OCI-LY1 (cell line): ENCODE data around the gene MUC13.
A peak's percentile ranks its signal among the peaks of the same experiment; 100 is the strongest.

Experiments used
- H2AFZ ChIP-seq: fragments of 200-600 bp; sonication (generic), shearing (Covaris generic); 2 replicates; pipeline ENCODE4 v1.6.0; 2014; ENCODE audit warnings: antibody characterized with exemption, mild to moderate bottlenecking, low read length
- H3F3A ChIP-seq: fragments of 200-600 bp; sonication (generic), shearing (Covaris generic); 2 replicates; pipeline ENCODE4 v1.6.0; 2014; ENCODE audit warnings: mild to moderate bottlenecking, antibody characterized with exemption, low read length, moderate library complexity; ENCODE audit not compliant: insufficient read depth
- H3K27ac ChIP-seq: fragments of 200-600 bp; sonication (generic); 2 replicates; pipeline ENCODE4 v1.5.1; 2014; ENCODE audit warnings: low read length, mixed run types, mild to moderate bottlenecking, low read depth; ENCODE audit not compliant: poor library complexity, severe bottlenecking
- H3K27me3 ChIP-seq: fragments of 200-600 bp; sonication (generic); 2 replicates; pipeline ENCODE4 v1.6.0; 2014; ENCODE audit warnings: antibody characterized with exemption, mild to moderate bottlenecking, low read length, moderate library complexity; ENCODE audit not compliant: insufficient read depth
- H3K36me3 ChIP-seq: fragments of 200-600 bp; sonication (generic); 2 replicates; pipeline ENCODE4 v1.6.1; 2014; ENCODE audit warnings: mild to moderate bottlenecking, antibody characterized with exemption, low read length, moderate library complexity, mixed read lengths; ENCODE audit not compliant: insufficient read depth
- H3K4me1 ChIP-seq: fragments of 200-600 bp; sonication (generic); 2 replicates; pipeline ENCODE4 v1.5.1; 2014; ENCODE audit warnings: mild to moderate bottlenecking, low read length, moderate library complexity; ENCODE audit not compliant: insufficient read depth, severe bottlenecking
- H3K4me2 ChIP-seq: fragments of 200-600 bp; sonication (generic), shearing (Covaris generic); 2 replicates; pipeline ENCODE4 v1.6.1; 2014; ENCODE audit warnings: low read length
- H3K4me3 ChIP-seq: fragments of 200-600 bp; sonication (generic); 2 replicates; pipeline ENCODE4 v1.5.1; 2014; ENCODE audit warnings: low read length, low read depth, mild to moderate bottlenecking, mixed read lengths; ENCODE audit not compliant: poor library complexity, severe bottlenecking
- H3K79me2 ChIP-seq: fragments of 200-600 bp; shearing (Covaris generic); 2 replicates; pipeline ENCODE4 v1.6.1; 2016; ENCODE audit warnings: mixed run types, low read length, mixed read lengths; ENCODE audit not compliant: insufficient read depth
- H3K9ac ChIP-seq: fragments of 200-600 bp; sonication (generic), shearing (Covaris generic); 2 replicates; pipeline ENCODE4 v1.6.1; 2014; ENCODE audit warnings: mild to moderate bottlenecking, low read length, mixed read lengths
- H3K9me2 ChIP-seq: fragments of 200-600 bp; sonication (generic), shearing (Covaris generic); 2 replicates; pipeline ENCODE4 v1.6.1; 2014; ENCODE audit warnings: low read depth, mild to moderate bottlenecking, low read length, mixed read lengths
- H3K9me3 ChIP-seq: fragments of 200-600 bp; shearing (Covaris generic); 2 replicates; pipeline ENCODE4 v1.6.1; 2014; ENCODE audit warnings: low read length, mixed read lengths
- H4K20me1 ChIP-seq: fragments of 200-600 bp; sonication (generic), shearing (Covaris generic); 2 replicates; pipeline ENCODE4 v1.6.0; 2016; ENCODE audit warnings: mild to moderate bottlenecking, low read length; ENCODE audit not compliant: insufficient read depth
- EZH2 ChIP-seq: fragments of 200-600 bp; sonication (generic), shearing (Covaris generic); IDR thresholded peaks from 2 replicates; pipeline ENCODE4 v1.8.0; 2017; ENCODE audit warnings: borderline replicate concordance, mixed run types, mild to moderate bottlenecking, antibody characterized with exemption, low read length, moderate library complexity, mixed read lengths
- TF ChIP-seq, protein P1 (sequence below): fragments of 200-600 bp; sonication (generic), shearing (Covaris generic); IDR thresholded peaks from 2 replicates; pipeline ENCODE4 v1.5.1; 2017; ENCODE audit warnings: mild to moderate bottlenecking, antibody characterized with exemption, low read length, moderate library complexity, mixed read lengths

MUC13 gene

DNA sequence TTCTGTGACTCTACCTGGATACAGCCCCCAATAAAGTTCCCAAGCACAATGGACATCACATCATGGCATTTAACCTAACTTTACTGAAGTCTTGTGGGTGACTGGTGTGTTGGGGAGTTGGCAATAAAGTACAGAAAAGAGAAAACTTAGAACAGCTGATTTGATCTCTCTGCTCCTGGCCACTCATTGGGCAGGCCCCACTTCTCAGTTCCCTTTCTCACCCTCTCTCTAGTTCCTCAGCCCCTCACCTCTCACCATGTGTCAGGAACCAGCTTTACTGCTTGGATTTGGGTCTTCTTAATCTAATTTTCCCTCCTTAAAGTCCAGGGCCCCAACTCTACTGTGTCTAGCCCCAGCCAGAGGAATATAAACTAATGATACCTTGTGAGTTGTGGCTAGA lies 713 bp upstream of the MUC13 start:
- TF ChIP-seq, protein P1, sequence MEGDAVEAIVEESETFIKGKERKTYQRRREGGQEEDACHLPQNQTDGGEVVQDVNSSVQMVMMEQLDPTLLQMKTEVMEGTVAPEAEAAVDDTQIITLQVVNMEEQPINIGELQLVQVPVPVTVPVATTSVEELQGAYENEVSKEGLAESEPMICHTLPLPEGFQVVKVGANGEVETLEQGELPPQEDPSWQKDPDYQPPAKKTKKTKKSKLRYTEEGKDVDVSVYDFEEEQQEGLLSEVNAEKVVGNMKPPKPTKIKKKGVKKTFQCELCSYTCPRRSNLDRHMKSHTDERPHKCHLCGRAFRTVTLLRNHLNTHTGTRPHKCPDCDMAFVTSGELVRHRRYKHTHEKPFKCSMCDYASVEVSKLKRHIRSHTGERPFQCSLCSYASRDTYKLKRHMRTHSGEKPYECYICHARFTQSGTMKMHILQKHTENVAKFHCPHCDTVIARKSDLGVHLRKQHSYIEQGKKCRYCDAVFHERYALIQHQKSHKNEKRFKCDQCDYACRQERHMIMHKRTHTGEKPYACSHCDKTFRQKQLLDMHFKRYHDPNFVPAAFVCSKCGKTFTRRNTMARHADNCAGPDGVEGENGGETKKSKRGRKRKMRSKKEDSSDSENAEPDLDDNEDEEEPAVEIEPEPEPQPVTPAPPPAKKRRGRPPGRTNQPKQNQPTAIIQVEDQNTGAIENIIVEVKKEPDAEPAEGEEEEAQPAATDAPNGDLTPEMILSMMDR = no peak
- no peak for TF ChIP-seq EZH2
- Histone ChIP-seq H3F3A (no peaks in the 10 kb centered on the region), H3K4me2 (no peak overlapping the region), H3K9me2 (no peaks in the 10 kb centered on the region), H4K20me1 (no peaks in the 10 kb centered on the region), H3K27me3 (no peaks in the 10 kb centered on the region), H3K4me1 (no peaks in the 10 kb centered on the region), H3K9ac (no peak overlapping the region), H3K27ac (no peak overlapping the region), H3K9me3 (no peaks in the 10 kb centered on the region), H2AFZ (no peak overlapping the region), H3K36me3 (no peaks in the 10 kb centered on the region), H3K4me3 (no peak overlapping the region), H3K79me2 (no peaks in the 10 kb centered on the region)

DNA sequence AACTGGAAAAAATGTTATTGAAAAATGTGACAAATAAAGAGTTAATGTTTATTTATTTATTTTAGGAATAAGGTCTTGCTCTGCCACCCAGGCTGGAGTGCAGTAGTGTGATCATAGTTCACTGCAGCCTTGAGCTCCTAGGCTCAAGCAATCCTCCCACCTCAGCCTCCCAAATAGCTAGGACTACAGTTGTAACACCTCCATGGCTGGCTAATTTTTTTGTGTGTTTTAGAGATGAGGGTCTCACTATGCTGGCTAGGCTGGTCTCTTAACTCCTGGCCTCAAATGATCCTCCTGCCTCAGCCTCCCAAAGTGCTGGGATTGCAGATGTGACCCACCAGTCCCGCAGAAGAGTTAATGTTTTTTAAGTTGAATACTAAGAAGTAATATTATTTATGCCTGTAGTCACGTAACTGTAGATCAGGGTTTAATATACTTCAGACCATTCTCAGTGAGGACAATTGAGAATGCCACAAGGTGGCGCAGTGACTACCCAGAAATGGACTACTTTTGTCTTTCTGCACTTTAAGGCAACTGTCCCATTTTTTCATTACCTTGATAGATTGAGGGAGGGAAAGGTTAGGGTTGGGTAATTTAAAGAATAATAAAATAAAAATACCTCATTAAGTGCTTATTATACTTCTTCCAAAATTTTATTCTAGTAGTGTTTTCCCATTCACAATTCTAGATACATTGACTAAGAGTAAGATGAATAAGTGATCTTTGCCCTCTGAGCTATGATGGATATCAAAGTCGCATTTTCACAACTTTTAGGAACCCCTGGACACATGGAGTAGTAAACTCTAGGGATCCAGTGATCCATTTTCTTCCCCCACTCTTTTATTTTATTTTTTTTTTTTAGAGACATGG lies 6.0 kb downstream of the MUC13 start:
- TF ChIP-seq EZH2 = no peak
- TF ChIP-seq, protein P1 = peak; percentile 74
- no peaks in the 10 kb centered on the region for H3K27me3 ChIP-seq
- H3K4me3 ChIP-seq = no peak overlapping the region
- H3K9me3 ChIP-seq = no peaks in the 10 kb centered on the region
- no peak overlapping the region for H3K4me2 ChIP-seq
- no peaks in the 10 kb centered on the region for H3F3A ChIP-seq
- no peaks in the 10 kb centered on the region for H3K79me2 ChIP-seq
- no peaks in the 10 kb centered on the region for H3K4me1 ChIP-seq
- H3K9ac ChIP-seq = no peak overlapping the region
- no peak overlapping the region for H2AFZ ChIP-seq
- no peaks in the 10 kb centered on the region for H3K36me3 ChIP-seq
- H3K27ac ChIP-seq = no peak overlapping the region
- H4K20me1 ChIP-seq = no peaks in the 10 kb centered on the region
- no peaks in the 10 kb centered on the region for H3K9me2 ChIP-seq

DNA sequence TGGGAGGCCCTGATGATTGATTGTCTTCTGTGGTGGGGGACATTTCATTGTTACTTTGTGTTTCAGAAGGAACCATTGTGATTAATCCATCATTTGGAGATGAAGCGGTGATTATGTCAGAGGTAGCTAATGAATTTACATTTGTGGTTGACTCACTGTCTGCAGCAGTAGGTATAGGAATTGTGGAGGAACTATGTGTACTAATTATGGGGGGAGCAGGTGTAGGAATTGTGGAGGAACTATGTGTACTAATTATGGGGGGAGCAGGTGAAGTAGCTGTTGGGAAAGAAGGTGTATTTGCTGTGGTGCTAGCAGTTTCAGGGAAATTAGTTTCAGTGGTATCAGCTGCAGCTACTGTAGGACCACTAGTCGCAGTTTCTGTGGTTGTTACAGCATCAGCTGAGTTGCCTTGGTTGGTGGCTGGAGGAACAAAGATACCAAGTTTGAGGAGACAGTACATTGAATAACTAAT lies 6.9 kb downstream of the MUC13 start:
- TF ChIP-seq, protein P1 = no peak
- TF ChIP-seq EZH2 = no peak
- H3K9me2 ChIP-seq = no peaks in the 10 kb centered on the region
- H3K36me3 ChIP-seq = no peaks in the 10 kb centered on the region
- no peaks in the 10 kb centered on the region for H3K27me3 ChIP-seq
- no peak overlapping the region for H3K4me2 ChIP-seq
- H3K4me3 ChIP-seq = no peak overlapping the region
- no peaks in the 10 kb centered on the region for H3F3A ChIP-seq
- no peak overlapping the region for H2AFZ ChIP-seq
- H4K20me1 ChIP-seq = no peaks in the 10 kb centered on the region
- H3K79me2 ChIP-seq = no peaks in the 10 kb centered on the region
- H3K4me1 ChIP-seq = no peaks in the 10 kb centered on the region
- H3K9me3 ChIP-seq = no peaks in the 10 kb centered on the region
- H3K27ac ChIP-seq = no peak overlapping the region
- no peak overlapping the region for H3K9ac ChIP-seq
